ENCODE results near the gene F10.

The F10 gene

GRCh38 chr13:113167575-113167974 lies 45.0 kb downstream of the F10 start:
- H2AFZ ChIP-seq (ENCODE audit: low read depth, low read length): no peak overlapping the region
- H3K9me3 ChIP-seq (ENCODE audit: low read length): peaks cover 4% of the 10 kb centered on the region
- no peak overlapping the region for H3K4me3 ChIP-seq (ENCODE audit: low read length)
- no peaks in the 10 kb centered on the region for H3K4me1 ChIP-seq (ENCODE audit: insufficient read depth, low read length)
- H3K36me3 ChIP-seq (ENCODE audit: insufficient read depth, low read length): peaks cover 28% of the 10 kb centered on the region
- no peaks in the 10 kb centered on the region for H3K27me3 ChIP-seq (ENCODE audit: insufficient read depth, low read length)

GRCh38 chr13:113168211-113168610 lies 45.6 kb downstream of the F10 start:
- peaks cover 4% of the 10 kb centered on the region for H3K9me3 ChIP-seq (ENCODE audit: low read length)
- H2AFZ ChIP-seq (ENCODE audit: low read depth, low read length): no peak overlapping the region
- H3K4me3 ChIP-seq (ENCODE audit: low read length): no peak overlapping the region
- no peaks in the 10 kb centered on the region for H3K27me3 ChIP-seq (ENCODE audit: insufficient read depth, low read length)
- H3K36me3 ChIP-seq (ENCODE audit: insufficient read depth, low read length): peaks cover 34% of the 10 kb centered on the region
- no peaks in the 10 kb centered on the region for H3K4me1 ChIP-seq (ENCODE audit: insufficient read depth, low read length)

GRCh38 chr13:113169277-113170272 lies 47.0 kb downstream of the F10 start:
- Histone ChIP-seq H2AFZ (ENCODE audit: low read depth, low read length) (no peak overlapping the region), H3K4me3 (ENCODE audit: low read length) (no peak overlapping the region), H3K36me3 (ENCODE audit: insufficient read depth, low read length) (peaks cover 41% of the 10 kb centered on the region), H3K27me3 (ENCODE audit: insufficient read depth, low read length) (no peaks in the 10 kb centered on the region), H3K4me1 (ENCODE audit: insufficient read depth, low read length) (no peaks in the 10 kb centered on the region), H3K9me3 (ENCODE audit: low read length) (peaks cover 4% of the 10 kb centered on the region)

GRCh38 chr13:113170511-113170910 lies 47.9 kb downstream of the F10 start:
- no peaks in the 10 kb centered on the region for H3K4me1 ChIP-seq (ENCODE audit: insufficient read depth, low read length)
- no peak overlapping the region for H2AFZ ChIP-seq (ENCODE audit: low read depth, low read length)
- peaks cover 4% of the 10 kb centered on the region for H3K9me3 ChIP-seq (ENCODE audit: low read length)
- peaks cover 49% of the 10 kb centered on the region for H3K36me3 ChIP-seq (ENCODE audit: insufficient read depth, low read length)
- no peak overlapping the region for H3K4me3 ChIP-seq (ENCODE audit: low read length)
- no peaks in the 10 kb centered on the region for H3K27me3 ChIP-seq (ENCODE audit: insufficient read depth, low read length)

- H3K36me3 ChIP-seq (ENCODE audit: insufficient read depth, low read length): peaks cover 58% of the 10 kb centered on the region
- no peak overlapping the region for H2AFZ ChIP-seq (ENCODE audit: low read depth, low read length)
- no peak overlapping the region for H3K4me3 ChIP-seq (ENCODE audit: low read length)
- no peaks in the 10 kb centered on the region for H3K27me3 ChIP-seq (ENCODE audit: insufficient read depth, low read length)
- H3K4me1 ChIP-seq (ENCODE audit: insufficient read depth, low read length): no peaks in the 10 kb centered on the region
- peaks cover 4% of the 10 kb centered on the region for H3K9me3 ChIP-seq (ENCODE audit: low read length)
Observed at GRCh38 chr13:113171250-113172125, 48.9 kb downstream of the F10 start.

- peaks cover 4% of the 10 kb centered on the region for H3K9me3 ChIP-seq (ENCODE audit: low read length)
- H3K36me3 ChIP-seq (ENCODE audit: insufficient read depth, low read length): peaks cover 62% of the 10 kb centered on the region
- H2AFZ ChIP-seq (ENCODE audit: low read depth, low read length): no peak overlapping the region
- no peaks in the 10 kb centered on the region for H3K4me1 ChIP-seq (ENCODE audit: insufficient read depth, low read length)
- H3K27me3 ChIP-seq (ENCODE audit: insufficient read depth, low read length): no peaks in the 10 kb centered on the region
- H3K4me3 ChIP-seq (ENCODE audit: low read length): no peak overlapping the region
Observed at GRCh38 chr13:113172419-113172926, 49.9 kb downstream of the F10 start.

- Histone ChIP-seq H3K4me1 (ENCODE audit: insufficient read depth, low read length) (peaks cover 6% of the 10 kb centered on the region), H3K36me3 (ENCODE audit: insufficient read depth, low read length) (peaks cover 81% of the 10 kb centered on the region), H3K27me3 (ENCODE audit: insufficient read depth, low read length) (no peaks in the 10 kb centered on the region), H3K4me3 (ENCODE audit: low read length) (no peak overlapping the region), H2AFZ (ENCODE audit: low read depth, low read length) (no peak overlapping the region), H3K9me3 (ENCODE audit: low read length) (no peaks in the 10 kb centered on the region)
Observed at GRCh38 chr13:113176280-113176679, 53.7 kb downstream of the F10 start.

- Histone ChIP-seq H3K36me3 (ENCODE audit: insufficient read depth, low read length) (peaks cover 79% of the 10 kb centered on the region), H3K9me3 (ENCODE audit: low read length) (no peaks in the 10 kb centered on the region), H2AFZ (ENCODE audit: low read depth, low read length) (no peak overlapping the region), H3K4me1 (ENCODE audit: insufficient read depth, low read length) (peaks cover 6% of the 10 kb centered on the region), H3K4me3 (ENCODE audit: low read length) (no peak overlapping the region), H3K27me3 (ENCODE audit: insufficient read depth, low read length) (no peaks in the 10 kb centered on the region)
Observed at GRCh38 chr13:113176822-113177221, 54.2 kb downstream of the F10 start.

GRCh38 chr13:113178070-113178895 lies 55.7 kb downstream of the F10 start:
- peaks cover 72% of the 10 kb centered on the region for H3K36me3 ChIP-seq (ENCODE audit: insufficient read depth, low read length)
- H2AFZ ChIP-seq (ENCODE audit: low read depth, low read length): no peak overlapping the region

GRCh38 chr13:113178896-113179167 lies 56.2 kb downstream of the F10 start:
- Histone ChIP-seq H2AFZ (ENCODE audit: low read depth, low read length) (no peak overlapping the region), H3K9me3 (ENCODE audit: low read length) (no peaks in the 10 kb centered on the region), H3K36me3 (ENCODE audit: insufficient read depth, low read length) (peaks cover 75% of the 10 kb centered on the region), H3K27me3 (ENCODE audit: insufficient read depth, low read length) (no peaks in the 10 kb centered on the region), H3K4me1 (ENCODE audit: insufficient read depth, low read length) (peaks cover 6% of the 10 kb centered on the region), H3K4me3 (ENCODE audit: low read length) (no peak overlapping the region)

More at GRCh38 chr13:113178070-113178895, 55.7 kb downstream of the F10 start:
- Histone ChIP-seq H3K9me3 (ENCODE audit: low read length) (no peaks in the 10 kb centered on the region), H3K4me1 (ENCODE audit: insufficient read depth, low read length) (peaks cover 6% of the 10 kb centered on the region), H3K27me3 (ENCODE audit: insufficient read depth, low read length) (no peaks in the 10 kb centered on the region), H3K4me3 (ENCODE audit: low read length) (no peak overlapping the region)

- no peaks in the 10 kb centered on the region for H3K9me3 ChIP-seq (ENCODE audit: low read length)
- peaks cover 6% of the 10 kb centered on the region for H3K4me1 ChIP-seq (ENCODE audit: insufficient read depth, low read length)
- H3K4me3 ChIP-seq (ENCODE audit: low read length): no peak overlapping the region
- no peaks in the 10 kb centered on the region for H3K27me3 ChIP-seq (ENCODE audit: insufficient read depth, low read length)
- H2AFZ ChIP-seq (ENCODE audit: low read depth, low read length): no peak overlapping the region
- H3K36me3 ChIP-seq (ENCODE audit: insufficient read depth, low read length): peaks cover 72% of the 10 kb centered on the region
Observed at GRCh38 chr13:113179374-113180230, 57.0 kb downstream of the F10 start.

- Histone ChIP-seq H3K9me3 (ENCODE audit: low read length) (no peaks in the 10 kb centered on the region), H2AFZ (ENCODE audit: low read depth, low read length) (no peak overlapping the region), H3K36me3 (ENCODE audit: insufficient read depth, low read length) (peaks cover 72% of the 10 kb centered on the region), H3K4me1 (ENCODE audit: insufficient read depth, low read length) (peaks cover 6% of the 10 kb centered on the region), H3K4me3 (ENCODE audit: low read length) (no peak overlapping the region), H3K27me3 (ENCODE audit: insufficient read depth, low read length) (no peaks in the 10 kb centered on the region)
Observed at GRCh38 chr13:113182046-113182445, 59.4 kb downstream of the F10 start.
